ENCODE results near the gene CFAP99. TPM values are rescaled to one million over a fixed set of nuclear protein-coding genes. Genes with fewer than 3 reads are reported as not detected.

CFAP99 gene
- total and polyA plus RNA-seq, 9 of the 15 experiments (the other 6 are each of a cell fraction or from before 2014, with no cell fraction given) = 0.07 to 0.18 (median 0.09) TPM; not detected in 6

GRCh38 chr4:2419814-2420213, 1.1 kb downstream of the CFAP99 start (continued):
- TF ChIP-seq, protein P1, sequence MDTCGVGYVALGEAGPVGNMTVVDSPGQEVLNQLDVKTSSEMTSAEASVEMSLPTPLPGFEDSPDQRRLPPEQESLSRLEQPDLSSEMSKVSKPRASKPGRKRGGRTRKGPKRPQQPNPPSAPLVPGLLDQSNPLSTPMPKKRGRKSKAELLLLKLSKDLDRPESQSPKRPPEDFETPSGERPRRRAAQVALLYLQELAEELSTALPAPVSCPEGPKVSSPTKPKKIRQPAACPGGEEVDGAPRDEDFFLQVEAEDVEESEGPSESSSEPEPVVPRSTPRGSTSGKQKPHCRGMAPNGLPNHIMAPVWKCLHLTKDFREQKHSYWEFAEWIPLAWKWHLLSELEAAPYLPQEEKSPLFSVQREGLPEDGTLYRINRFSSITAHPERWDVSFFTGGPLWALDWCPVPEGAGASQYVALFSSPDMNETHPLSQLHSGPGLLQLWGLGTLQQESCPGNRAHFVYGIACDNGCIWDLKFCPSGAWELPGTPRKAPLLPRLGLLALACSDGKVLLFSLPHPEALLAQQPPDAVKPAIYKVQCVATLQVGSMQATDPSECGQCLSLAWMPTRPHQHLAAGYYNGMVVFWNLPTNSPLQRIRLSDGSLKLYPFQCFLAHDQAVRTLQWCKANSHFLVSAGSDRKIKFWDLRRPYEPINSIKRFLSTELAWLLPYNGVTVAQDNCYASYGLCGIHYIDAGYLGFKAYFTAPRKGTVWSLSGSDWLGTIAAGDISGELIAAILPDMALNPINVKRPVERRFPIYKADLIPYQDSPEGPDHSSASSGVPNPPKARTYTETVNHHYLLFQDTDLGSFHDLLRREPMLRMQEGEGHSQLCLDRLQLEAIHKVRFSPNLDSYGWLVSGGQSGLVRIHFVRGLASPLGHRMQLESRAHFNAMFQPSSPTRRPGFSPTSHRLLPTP (IDR thresholded peaks at IDR 0.05; ENCODE audit: borderline replicate concordance, extremely low read depth, insufficient read length) = no peak
- TF ChIP-seq ZSCAN29 (IDR thresholded peaks at IDR 0.05) (no peak), CEBPB (tag; IDR thresholded peaks at IDR 0.05) (peak; percentile 91), NR2C1 (IDR thresholded peaks at IDR 0.05) (peak; percentile 58; the same call in 1 of the 2 replicates), NR2C1 (tag; IDR thresholded peaks at IDR 0.05) (peak; percentile 92), ATF3 (IDR thresholded peaks at IDR 0.05) (peak; percentile 22; the same call in 1 of the 2 replicates), ATF3 (CRISPR knock-in tag; conservative IDR thresholded peaks at IDR 0.05) (no peak), JUN (IDR thresholded peaks at IDR 0.05; ENCODE audit: borderline replicate concordance, low read depth, low read length) (no peak), JUN (CRISPR knock-in tag; IDR thresholded peaks at IDR 0.05; ENCODE audit: borderline replicate concordance) (no peak), ZNF134 (CRISPR knock-in tag; conservative IDR thresholded peaks at IDR 0.05) (no peak), CBFA2T3 (IDR thresholded peaks at IDR 0.05) (peak; percentile 15; the same call in 1 of the 2 replicates), SMARCC2 (IDR thresholded peaks at IDR 0.05; ENCODE audit: low read depth) (no peak), MTF1 (CRISPR knock-in tag; IDR thresholded peaks at IDR 0.05; ENCODE audit: borderline replicate concordance) (no peak), IRF2 (CRISPR knock-in tag; IDR thresholded peaks at IDR 0.05) (no peak), C11orf30 (IDR thresholded peaks at IDR 0.05; ENCODE audit: low read depth) (peak; percentile 65), NR2C2 (CRISPR knock-in tag; IDR thresholded peaks at IDR 0.05) (no peak), NR2C2 (tag; IDR thresholded peaks at IDR 0.05) (peak; percentile 87), HSF4 (CRISPR knock-in tag; IDR thresholded peaks at IDR 0.05; ENCODE audit: borderline replicate concordance) (no peak), NFE2 (IDR thresholded peaks at IDR 0.05; ENCODE audit: low read depth) (peak; percentile 78)
- TF ChIP-seq, protein P2, sequence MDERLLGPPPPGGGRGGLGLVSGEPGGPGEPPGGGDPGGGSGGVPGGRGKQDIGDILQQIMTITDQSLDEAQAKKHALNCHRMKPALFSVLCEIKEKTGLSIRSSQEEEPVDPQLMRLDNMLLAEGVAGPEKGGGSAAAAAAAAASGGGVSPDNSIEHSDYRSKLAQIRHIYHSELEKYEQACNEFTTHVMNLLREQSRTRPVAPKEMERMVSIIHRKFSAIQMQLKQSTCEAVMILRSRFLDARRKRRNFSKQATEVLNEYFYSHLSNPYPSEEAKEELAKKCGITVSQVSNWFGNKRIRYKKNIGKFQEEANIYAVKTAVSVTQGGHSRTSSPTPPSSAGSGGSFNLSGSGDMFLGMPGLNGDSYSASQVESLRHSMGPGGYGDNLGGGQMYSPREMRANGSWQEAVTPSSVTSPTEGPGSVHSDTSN (CRISPR knock-in tag; IDR thresholded peaks at IDR 0.05; ENCODE audit: low read depth) = no peak
- TF ChIP-seq, protein P2 (tag; conservative IDR thresholded peaks at IDR 0.05; ENCODE audit: low read depth) = peak; percentile 80
- TF ChIP-seq, protein P3, sequence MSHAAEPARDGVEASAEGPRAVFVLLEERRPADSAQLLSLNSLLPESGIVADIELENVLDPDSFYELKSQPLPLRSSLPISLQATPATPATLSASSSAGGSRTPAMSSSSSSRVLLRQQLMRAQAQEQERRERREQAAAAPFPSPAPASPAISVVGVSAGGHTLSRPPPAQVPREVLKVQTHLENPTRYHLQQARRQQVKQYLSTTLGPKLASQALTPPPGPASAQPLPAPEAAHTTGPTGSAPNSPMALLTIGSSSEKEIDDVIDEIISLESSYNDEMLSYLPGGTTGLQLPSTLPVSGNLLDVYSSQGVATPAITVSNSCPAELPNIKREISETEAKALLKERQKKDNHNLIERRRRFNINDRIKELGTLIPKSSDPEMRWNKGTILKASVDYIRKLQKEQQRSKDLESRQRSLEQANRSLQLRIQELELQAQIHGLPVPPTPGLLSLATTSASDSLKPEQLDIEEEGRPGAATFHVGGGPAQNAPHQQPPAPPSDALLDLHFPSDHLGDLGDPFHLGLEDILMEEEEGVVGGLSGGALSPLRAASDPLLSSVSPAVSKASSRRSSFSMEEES (CRISPR knock-in tag; IDR thresholded peaks at IDR 0.05) = peak; percentile 96
- TF ChIP-seq, protein P4, sequence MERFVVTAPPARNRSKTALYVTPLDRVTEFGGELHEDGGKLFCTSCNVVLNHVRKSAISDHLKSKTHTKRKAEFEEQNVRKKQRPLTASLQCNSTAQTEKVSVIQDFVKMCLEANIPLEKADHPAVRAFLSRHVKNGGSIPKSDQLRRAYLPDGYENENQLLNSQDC (CRISPR knock-in tag; IDR thresholded peaks at IDR 0.05) = no peak

All from K562 (cell line).